Transverse colon (tissue), 4 donors: ENCODE results near the gene SAMHD1. TPM values are rescaled to one million over a fixed set of nuclear protein-coding genes. Genes with fewer than 3 reads are reported as not detected.

Experiments used
- DNase-seq: peaks from one replicate; pipeline ENCODE4 v3.0.0-alpha.2; 2019
- H3K27ac ChIP-seq, 4 donors: fragments of 200-600 bp; sonication (generic); 2 replicates each; pipeline ENCODE4 v1.5.1; 2016 to 2018; ENCODE audit warnings: inconsistent platforms in 4 of 4
- H3K27me3 ChIP-seq: fragments of 200-600 bp; sonication (generic); 2 replicates; pipeline ENCODE4 v1.5.1; 2017; ENCODE audit warnings: inconsistent platforms
- H3K36me3 ChIP-seq, 4 donors: fragments of 200-600 bp; sonication (generic); 2 replicates each; pipeline ENCODE4 v1.5.1; 2017 to 2019; ENCODE audit warnings: inconsistent platforms in 4 of 4
- H3K4me1 ChIP-seq, 4 donors: fragments of 200-600 bp; sonication (generic); 2 replicates each; pipeline ENCODE4 v1.5.1; 2017 to 2020; ENCODE audit warnings: inconsistent platforms in 4 of 4
- H3K4me3 ChIP-seq, 4 donors: fragments of 200-600 bp; sonication (generic); 1 replicate in 1 of 4; 2 replicates in 3 of 4; pipeline versions ENCODE4 v1.5.1 to v1.6.1; 2017 to 2019; ENCODE audit warnings: inconsistent platforms in 4 of 4
- H3K9me3 ChIP-seq, 2 donors: fragments of 200-600 bp; sonication (generic); 2 replicates each; pipeline ENCODE4 v1.5.1; 2017 to 2019; ENCODE audit warnings: inconsistent platforms in 2 of 2
- CTCF ChIP-seq, 5 experiments: fragments of 200-600 bp in 3 of 5; fragments of 450-650 bp in 2 of 5; sonication (generic) in 3 of 5; IDR thresholded peaks; 1 replicate in 2 of 5; 2 replicates in 3 of 5; pipeline ENCODE4 v1.5.1; 2016 to 2017; ENCODE audit warnings: antibody characterized with exemption in 5 of 5, inconsistent platforms in 3 of 5, mild to moderate bottlenecking in 2 of 5, moderate library complexity in 1 of 5
- EP300 ChIP-seq: sonication (generic); formaldehyde crosslinking; IDR thresholded peaks from one replicate; pipeline ENCODE4 v1.6.1; 2017; ENCODE audit warnings: antibody characterized with exemption, low read depth
- POLR2A ChIP-seq: fragments of 450-650 bp; IDR thresholded peaks from one replicate; pipeline ENCODE4 v1.6.1; 2016; ENCODE audit warnings: antibody characterized with exemption, mild to moderate bottlenecking, moderate library complexity
- POLR2AphosphoS5 ChIP-seq, 3 donors: sonication (generic); formaldehyde crosslinking; IDR thresholded peaks; one replicate each; pipeline ENCODE4 v1.6.1; 2016; ENCODE audit warnings: antibody characterized with exemption in 3 of 3
- WGBS, 2 donors: methylation state at CpG; one replicate each; pipeline ENCODE4 v1.1.5; 2018; ENCODE audit warnings: low coverage in 1 of 2; 5-methylcytosine and 5-hydroxymethylcytosine counted together
- in situ Hi-C, 4 donors: fragments of 200-750 bp; cut with MboI; loops; one replicate each; pipeline versions ENCODE4 v1.15.0 to v1.15.1; 2017; ENCODE audit warnings: low sequenced_read_pairs in 3 of 4, low pct_ligation_motif_present in 1 of 4, low pct_unique_long_range_greater_than_20kb in 1 of 4
- intact Hi-C: fragments of 100-400 bp; cut with DNase I; formaldehyde crosslinking; loops from one replicate; pipeline ENCODE4 v1.15.1; 2023; ENCODE audit warnings: low total_unique reads
- total RNA-seq, 4 donors: library from RNA; depleted of rRNA; stranded (reverse); fragments of >200 nt; gene quantifications; one replicate each; pipeline ENCODE4 v1.1.0, GENCODE V29; 2016

Gene SAMHD1
- total RNA-seq, 4 donors from 2014 or later: 40.6 to 96.9 (median 70.6) TPM

- DNase-seq: peak; percentile 33
- WGBS, 2 donors: 17 to 19% methylated on average over 2 to 3 of the region's 3 CpGs
- Histone ChIP-seq H3K4me3 (no peak overlapping the region), H3K27me3 (no peaks in the 10 kb centered on the region), H3K27ac (peak overlapping the region in 3 of 4 donors; percentile 25 to 48 (median 47)), H3K4me1 (peaks cover 0 to 18% (median 5%) of the 10 kb centered on the region in 4 donors), H3K36me3 (no peaks in the 10 kb centered on the region), H3K9me3 (no peaks in the 10 kb centered on the region)
- in situ Hi-C loops (no loop called here), intact Hi-C loops (no loop called here)
- no peak for TF ChIP-seq POLR2A
- no peak for TF ChIP-seq CTCF (IDR thresholded peaks at IDR 0.05)
- no peak for TF ChIP-seq POLR2AphosphoS5 (IDR thresholded peaks at IDR 0.05)
- no peak for TF ChIP-seq EP300
Observed at GRCh38 chr20:36975099-36975818, 23.8 kb upstream of the SAMHD1 start.

- Histone ChIP-seq H3K4me1 (peaks cover 0 to 18% (median 5%) of the 10 kb centered on the region in 4 donors), H3K9me3 (no peaks in the 10 kb centered on the region), H3K4me3 (no peak overlapping the region), H3K27ac (peak overlapping the region in 2 of 4 donors; percentile 25 to 48), H3K27me3 (no peaks in the 10 kb centered on the region), H3K36me3 (no peaks in the 10 kb centered on the region)
- DNase-seq: no peak
- no peak for TF ChIP-seq POLR2AphosphoS5 (IDR thresholded peaks at IDR 0.05)
- no peak for TF ChIP-seq CTCF (IDR thresholded peaks at IDR 0.05)
- no peak for TF ChIP-seq POLR2A
- TF ChIP-seq EP300: no peak
- intact Hi-C loops: no loop called here
- 40 to 41% methylated on average over 3 of the region's 3 CpGs for WGBS, 2 donors
- in situ Hi-C loops: no loop called here
Observed at GRCh38 chr20:36974660-36975059, 23.2 kb upstream of the SAMHD1 start.

GRCh38 chr20:36971103-36971502 is 19.6 kb upstream of the SAMHD1 start:
- in situ Hi-C loops: no loop called here

More at GRCh38 chr20:36971103-36971502, 19.6 kb upstream of the SAMHD1 start:
- Histone ChIP-seq H3K27me3 (no peaks in the 10 kb centered on the region), H3K4me1 (peaks cover 0 to 16% (median 5%) of the 10 kb centered on the region in 4 donors), H3K27ac (no peak overlapping the region), H3K4me3 (no peak overlapping the region), H3K9me3 (no peaks in the 10 kb centered on the region), H3K36me3 (no peaks in the 10 kb centered on the region)
- no peak for DNase-seq
- no peak for TF ChIP-seq CTCF (IDR thresholded peaks at IDR 0.05)
- TF ChIP-seq POLR2A: no peak
- no peak for TF ChIP-seq EP300
- no peak for TF ChIP-seq POLR2AphosphoS5 (IDR thresholded peaks at IDR 0.05)
- intact Hi-C loops: no loop called here
- WGBS, 2 donors: 58% methylated on average over 1 of the region's 1 CpG; no CpG with 5 or more reads in 1 of the 2 donors
